Measurements from ENCODE around the gene STARD3.

DNA sequence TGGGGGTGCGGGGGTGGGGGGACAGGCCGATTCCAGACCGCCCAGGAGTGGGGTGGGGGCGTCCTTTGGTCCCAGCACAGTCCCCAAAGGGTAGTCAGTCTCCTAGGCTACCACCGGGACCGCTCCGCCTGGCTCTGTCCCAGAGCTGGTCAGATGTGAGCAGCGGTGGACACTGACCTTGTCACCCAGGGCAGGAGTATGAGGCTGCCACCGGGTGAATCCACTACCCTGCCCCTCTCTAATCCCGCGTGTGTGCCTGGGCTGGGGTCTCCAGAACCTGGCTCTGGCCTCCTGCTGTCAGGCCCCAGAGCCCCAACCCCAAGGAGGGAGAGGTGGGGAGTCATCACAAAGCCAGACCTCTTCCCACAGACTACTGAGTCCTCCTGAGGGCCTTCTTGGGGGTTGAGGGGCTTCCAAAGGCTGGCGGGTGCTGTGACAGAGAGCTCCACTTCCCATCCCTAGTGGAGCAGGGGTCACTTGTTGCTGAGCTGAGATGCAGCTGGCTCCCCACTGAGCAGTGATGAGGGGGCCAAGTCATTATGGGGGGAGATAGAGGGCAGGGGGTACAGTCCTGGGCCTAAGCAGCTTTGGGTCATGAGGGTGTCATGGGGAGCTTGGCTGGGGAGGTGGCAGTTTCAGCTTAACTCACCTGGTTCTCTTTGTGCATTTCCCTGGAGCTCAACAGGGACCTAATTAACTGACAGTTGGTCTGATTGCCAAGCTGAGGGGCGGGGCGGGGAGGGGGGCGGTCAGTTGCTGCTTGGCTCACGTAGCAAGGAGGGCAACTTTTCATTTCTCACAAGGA, 9.0 kb upstream of the STARD3 start:
- TF ChIP-seq, protein P1, sequence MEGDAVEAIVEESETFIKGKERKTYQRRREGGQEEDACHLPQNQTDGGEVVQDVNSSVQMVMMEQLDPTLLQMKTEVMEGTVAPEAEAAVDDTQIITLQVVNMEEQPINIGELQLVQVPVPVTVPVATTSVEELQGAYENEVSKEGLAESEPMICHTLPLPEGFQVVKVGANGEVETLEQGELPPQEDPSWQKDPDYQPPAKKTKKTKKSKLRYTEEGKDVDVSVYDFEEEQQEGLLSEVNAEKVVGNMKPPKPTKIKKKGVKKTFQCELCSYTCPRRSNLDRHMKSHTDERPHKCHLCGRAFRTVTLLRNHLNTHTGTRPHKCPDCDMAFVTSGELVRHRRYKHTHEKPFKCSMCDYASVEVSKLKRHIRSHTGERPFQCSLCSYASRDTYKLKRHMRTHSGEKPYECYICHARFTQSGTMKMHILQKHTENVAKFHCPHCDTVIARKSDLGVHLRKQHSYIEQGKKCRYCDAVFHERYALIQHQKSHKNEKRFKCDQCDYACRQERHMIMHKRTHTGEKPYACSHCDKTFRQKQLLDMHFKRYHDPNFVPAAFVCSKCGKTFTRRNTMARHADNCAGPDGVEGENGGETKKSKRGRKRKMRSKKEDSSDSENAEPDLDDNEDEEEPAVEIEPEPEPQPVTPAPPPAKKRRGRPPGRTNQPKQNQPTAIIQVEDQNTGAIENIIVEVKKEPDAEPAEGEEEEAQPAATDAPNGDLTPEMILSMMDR (IDR thresholded peaks at IDR 0.05): no peak
- TF ChIP-seq POLR2A (IDR thresholded peaks at IDR 0.05): no peak
